SK-N-SH (cell line): ENCODE data around the gene CD99L2. TPM values are rescaled to one million over a fixed set of nuclear protein-coding genes. Genes with fewer than 3 reads are reported as not detected.

ENCODE experiments used
- CTCF ChIA-PET: fragments of 300-600, 350-600 bp; formaldehyde crosslinking; extraction: SDS; loops from one replicate; lab custom pipeline; 2021; lab: Yijun Ruan, JAX
- POLR2A ChIA-PET: fragments of 350-600 bp; sonication (Branson Sonifier 250); formaldehyde crosslinking; extraction: SDS; loops from one replicate; lab custom pipeline; 2020; ENCODE audit warnings: antibody characterized with exemption, inconsistent platforms; lab: Yijun Ruan, JAX
- DNase-seq: peaks from one replicate; pipeline ENCODE4 v3.0.0; 2012
- H2AFZ ChIP-seq: fragments of 200-600 bp; sonication (generic); 2 replicates; pipeline ENCODE4 v1.8.1; 2016; ENCODE audit warnings: antibody characterized with exemption, mild to moderate bottlenecking, low read depth
- H3F3A ChIP-seq: fragments of 200-600 bp; sonication (generic); replicated peaks from 2 replicates; pipeline ENCODE3; 2016; ENCODE audit warnings: antibody characterized with exemption, mild to moderate bottlenecking; ENCODE audit not compliant: insufficient read depth
- H3K27ac ChIP-seq, 2 experiments: fragments of 200-500 bp in 1 of 2; fragments of 200-600 bp in 1 of 2; sonication (Bioruptor generic) in 1 of 2; sonication (generic), shearing (Covaris generic) in 1 of 2; 2 replicates each; pipeline versions ENCODE4 v1.5.1 to v1.6.1; 2014 to 2016; ENCODE audit warnings: low read depth in 2 of 2, inconsistent platforms in 1 of 2, low read length in 1 of 2, mild to moderate bottlenecking in 1 of 2, mixed read lengths in 1 of 2
- H3K27me3 ChIP-seq: fragments of 200-600 bp; sonication (generic), shearing (Covaris generic); 2 replicates; pipeline ENCODE4 v1.6.1; 2016; ENCODE audit warnings: mixed run types; ENCODE audit not compliant: insufficient read depth
- H3K36me3 ChIP-seq, 2 experiments: fragments of 200-500 bp in 1 of 2; fragments of 200-600 bp in 1 of 2; sonication (Bioruptor generic) in 1 of 2; sonication (generic) in 1 of 2; replicated peaks in 1 of 2; 2 replicates each; pipeline versions ENCODE3 to v1.5.1; 2014 to 2016; ENCODE audit warnings: low read length in 1 of 2, mild to moderate bottlenecking in 1 of 2; ENCODE audit not compliant: insufficient read depth in 2 of 2, control insufficient read depth in 1 of 2
- H3K4me1 ChIP-seq, 2 experiments: fragments of 200-500 bp in 1 of 2; fragments of 200-600 bp in 1 of 2; sonication (Bioruptor generic) in 1 of 2; sonication (generic), shearing (Covaris generic) in 1 of 2; 2 replicates each; pipeline versions ENCODE4 v1.5.1 to v1.6.1; 2014 to 2016; ENCODE audit warnings: low read depth in 1 of 2, low read length in 1 of 2, mixed run types in 1 of 2; ENCODE audit not compliant: insufficient read depth in 2 of 2, control insufficient read depth in 1 of 2
- H3K4me2 ChIP-seq: fragments of 200-600 bp; sonication (generic), shearing (Covaris generic); 2 replicates; pipeline ENCODE4 v1.6.1; 2017; ENCODE audit warnings: mixed run types
- H3K4me3 ChIP-seq, 2 experiments: fragments of 200-500 bp in 1 of 2; fragments of 200-600 bp in 1 of 2; sonication (Bioruptor generic) in 1 of 2; sonication (generic), shearing (Covaris generic) in 1 of 2; 2 replicates each; pipeline versions ENCODE4 v1.5.1 to v1.8.1; 2014 to 2016; ENCODE audit warnings: low read depth in 2 of 2, inconsistent platforms in 1 of 2, low read length in 1 of 2, mild to moderate bottlenecking in 1 of 2, mixed read lengths in 1 of 2, moderate library complexity in 1 of 2
- H3K79me2 ChIP-seq: fragments of 200-600 bp; sonication (generic); 2 replicates; pipeline ENCODE4 v1.8.1; 2017; ENCODE audit warnings: mild to moderate bottlenecking; ENCODE audit not compliant: insufficient read depth
- H3K9ac ChIP-seq: fragments of 200-600 bp; sonication (generic); 2 replicates; pipeline ENCODE4 v1.6.1; 2017; ENCODE audit warnings: mixed run types
- H3K9me2 ChIP-seq: fragments of 200-600 bp; sonication (generic); 2 replicates; pipeline ENCODE4 v1.6.1; 2017; ENCODE audit warnings: mixed run types
- H3K9me3 ChIP-seq: fragments of 200-600 bp; sonication (generic); 2 replicates; pipeline ENCODE4 v1.6.1; 2017; ENCODE audit warnings: mixed run types, mild to moderate bottlenecking, moderate library complexity
- H4K20me1 ChIP-seq: fragments of 200-600 bp; sonication (generic); 2 replicates; pipeline ENCODE4 v1.6.1; 2017; ENCODE audit warnings: mild to moderate bottlenecking, mixed run types; ENCODE audit not compliant: insufficient read depth
- EZH2phosphoT487 ChIP-seq: fragments of 200-600 bp; sonication (generic); IDR thresholded peaks from 2 replicates; pipeline ENCODE4 v1.6.1; 2017; ENCODE audit warnings: low read depth, mixed run types, mild to moderate bottlenecking, antibody characterized with exemption, moderate library complexity, borderline replicate concordance
- FOSL2 ChIP-seq: IDR thresholded peaks from 2 replicates; pipeline ENCODE4 v1.4.0; 2012; ENCODE audit warnings: low read depth, mild to moderate bottlenecking, moderate library complexity, borderline replicate concordance
- RFX5 ChIP-seq: IDR thresholded peaks from 2 replicates; pipeline ENCODE4 v1.6.1; 2012; ENCODE audit warnings: mild to moderate bottlenecking, improper control_type of control experiment, low read length
- RXRA ChIP-seq: IDR thresholded peaks from 2 replicates; pipeline ENCODE4 v1.4.0; 2012; ENCODE audit warnings: low read depth, mild to moderate bottlenecking, borderline replicate concordance
- SMC3 ChIP-seq: IDR thresholded peaks from 2 replicates; pipeline ENCODE4 v1.6.1; 2012; ENCODE audit warnings: low read depth, low read length, improper control_type of control experiment
- WGBS: methylation state at CpG from one replicate; pipeline ENCODE4 v1.1.6; 2017; ENCODE audit warnings: low lambda C conversion rate; 5-methylcytosine and 5-hydroxymethylcytosine counted together
- polyA plus RNA-seq, 3 experiments: library from polyadenylated mRNA; depleted of rRNA; stranded (reverse); fragments of >200 nt; gene quantifications; 2 replicates each; pipeline ENCODE4 v1.2.3, GENCODE V29; 2012
- TF ChIP-seq, protein P1 (sequence below): IDR thresholded peaks from 2 replicates; pipeline ENCODE4 v1.4.0; 2012; ENCODE audit warnings: low read depth, borderline replicate concordance
- TF ChIP-seq, protein P2 (sequence below): IDR thresholded peaks from 2 replicates; pipeline ENCODE4 v1.4.0; 2012; ENCODE audit warnings: low read depth
- TF ChIP-seq, protein P3 (sequence below): IDR thresholded peaks from 2 replicates; pipeline ENCODE4 v1.4.0; 2012; ENCODE audit warnings: low read depth, borderline replicate concordance
- TF ChIP-seq, protein P4 (sequence below): IDR thresholded peaks from 2 replicates; pipeline ENCODE4; 2012

Gene CD99L2
- polyA plus RNA-seq, 1 of the 3 experiments (the other 2 are of a cell fraction): 57.7 TPM

DNA sequence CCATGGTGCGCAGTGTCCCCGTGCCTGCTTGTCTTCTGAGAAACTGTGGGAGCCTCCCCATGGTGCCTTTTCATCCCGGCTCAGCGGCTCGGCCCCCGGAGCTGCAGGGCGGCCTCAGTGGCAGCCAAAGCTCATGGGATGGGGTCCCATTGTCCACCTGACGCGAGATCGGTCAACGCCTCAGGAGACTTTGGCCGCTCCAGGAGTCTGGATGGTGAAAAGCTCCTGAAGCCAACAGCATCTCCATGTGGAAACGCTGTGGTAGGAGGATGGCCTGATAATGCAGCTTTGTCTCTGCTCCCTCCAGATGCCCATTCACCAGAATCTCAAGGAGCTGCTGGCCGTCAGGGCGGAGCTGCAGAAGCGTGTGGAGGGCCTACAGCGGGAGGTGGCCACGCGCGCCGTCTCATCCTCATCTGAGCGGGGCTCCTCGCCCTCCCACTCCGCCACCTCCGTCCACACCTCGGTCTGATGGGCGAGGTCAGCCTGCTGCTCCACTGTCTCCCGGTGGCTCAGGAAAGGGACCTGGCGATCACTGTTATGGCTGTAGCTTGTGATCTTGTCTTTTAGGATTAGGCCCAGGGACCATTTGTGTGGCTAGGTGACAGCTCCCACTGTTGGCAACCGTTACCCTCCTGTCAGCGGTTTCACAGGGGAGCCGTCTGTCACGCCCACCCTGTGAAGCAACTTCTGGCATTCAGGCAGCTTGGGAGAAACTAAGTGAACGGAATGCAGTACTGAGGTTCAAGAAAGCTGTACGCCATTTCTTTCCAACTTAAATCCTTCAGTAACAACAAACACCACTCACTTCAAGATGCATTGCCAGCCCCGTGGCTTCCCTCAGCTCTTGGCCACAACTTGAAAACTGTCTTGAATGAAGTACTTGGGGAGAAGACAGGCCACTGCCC lies 136.0 kb downstream of the CD99L2 start:
- Histone ChIP-seq H3K9ac (no peak overlapping the region), H3K9me2 (no peaks in the 10 kb centered on the region), H3K27ac (no peak overlapping the region), H3K4me1 (no peaks in the 10 kb centered on the region), H4K20me1 (no peaks in the 10 kb centered on the region), H3K9me3 (no peaks in the 10 kb centered on the region), H3K4me2 (no peak overlapping the region), H3K79me2 (no peaks in the 10 kb centered on the region), H3K27me3 (peaks cover 7% of the 10 kb centered on the region; the same call in 1 of the 2 replicates), H3F3A (no peaks in the 10 kb centered on the region), H3K36me3 (no peaks in the 10 kb centered on the region), H2AFZ (no peak overlapping the region), H3K4me3 (no peak overlapping the region)
- TF ChIP-seq FOSL2 (no peak), EZH2phosphoT487 (no peak), RXRA (no peak), SMC3 (no peak), RFX5 (no peak)
- TF ChIP-seq, protein P1, sequence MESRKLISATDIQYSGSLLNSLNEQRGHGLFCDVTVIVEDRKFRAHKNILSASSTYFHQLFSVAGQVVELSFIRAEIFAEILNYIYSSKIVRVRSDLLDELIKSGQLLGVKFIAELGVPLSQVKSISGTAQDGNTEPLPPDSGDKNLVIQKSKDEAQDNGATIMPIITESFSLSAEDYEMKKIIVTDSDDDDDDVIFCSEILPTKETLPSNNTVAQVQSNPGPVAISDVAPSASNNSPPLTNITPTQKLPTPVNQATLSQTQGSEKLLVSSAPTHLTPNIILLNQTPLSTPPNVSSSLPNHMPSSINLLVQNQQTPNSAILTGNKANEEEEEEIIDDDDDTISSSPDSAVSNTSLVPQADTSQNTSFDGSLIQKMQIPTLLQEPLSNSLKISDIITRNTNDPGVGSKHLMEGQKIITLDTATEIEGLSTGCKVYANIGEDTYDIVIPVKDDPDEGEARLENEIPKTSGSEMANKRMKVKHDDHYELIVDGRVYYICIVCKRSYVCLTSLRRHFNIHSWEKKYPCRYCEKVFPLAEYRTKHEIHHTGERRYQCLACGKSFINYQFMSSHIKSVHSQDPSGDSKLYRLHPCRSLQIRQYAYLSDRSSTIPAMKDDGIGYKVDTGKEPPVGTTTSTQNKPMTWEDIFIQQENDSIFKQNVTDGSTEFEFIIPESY: no peak
- TF ChIP-seq, protein P2, sequence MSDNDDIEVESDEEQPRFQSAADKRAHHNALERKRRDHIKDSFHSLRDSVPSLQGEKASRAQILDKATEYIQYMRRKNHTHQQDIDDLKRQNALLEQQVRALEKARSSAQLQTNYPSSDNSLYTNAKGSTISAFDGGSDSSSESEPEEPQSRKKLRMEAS: no peak
- TF ChIP-seq, protein P3, sequence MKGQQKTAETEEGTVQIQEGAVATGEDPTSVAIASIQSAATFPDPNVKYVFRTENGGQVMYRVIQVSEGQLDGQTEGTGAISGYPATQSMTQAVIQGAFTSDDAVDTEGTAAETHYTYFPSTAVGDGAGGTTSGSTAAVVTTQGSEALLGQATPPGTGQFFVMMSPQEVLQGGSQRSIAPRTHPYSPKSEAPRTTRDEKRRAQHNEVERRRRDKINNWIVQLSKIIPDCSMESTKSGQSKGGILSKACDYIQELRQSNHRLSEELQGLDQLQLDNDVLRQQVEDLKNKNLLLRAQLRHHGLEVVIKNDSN: no peak
- TF ChIP-seq, protein P4, sequence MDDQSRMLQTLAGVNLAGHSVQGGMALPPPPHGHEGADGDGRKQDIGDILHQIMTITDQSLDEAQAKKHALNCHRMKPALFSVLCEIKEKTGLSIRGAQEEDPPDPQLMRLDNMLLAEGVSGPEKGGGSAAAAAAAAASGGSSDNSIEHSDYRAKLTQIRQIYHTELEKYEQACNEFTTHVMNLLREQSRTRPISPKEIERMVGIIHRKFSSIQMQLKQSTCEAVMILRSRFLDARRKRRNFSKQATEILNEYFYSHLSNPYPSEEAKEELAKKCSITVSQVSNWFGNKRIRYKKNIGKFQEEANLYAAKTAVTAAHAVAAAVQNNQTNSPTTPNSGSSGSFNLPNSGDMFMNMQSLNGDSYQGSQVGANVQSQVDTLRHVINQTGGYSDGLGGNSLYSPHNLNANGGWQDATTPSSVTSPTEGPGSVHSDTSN: no peak
- ChIA-PET POLR2A (no interaction called here), CTCF (interaction anchor here (1.6 to 4.0 kb wide), 2 partner anchors 9 to 319 kb away, joined by 6 to 43 read pairs; no protein-coding TSS in a partner anchor)
- no peak for DNase-seq
- WGBS: 48% methylated on average over 18 of the region's 36 CpGs

DNA sequence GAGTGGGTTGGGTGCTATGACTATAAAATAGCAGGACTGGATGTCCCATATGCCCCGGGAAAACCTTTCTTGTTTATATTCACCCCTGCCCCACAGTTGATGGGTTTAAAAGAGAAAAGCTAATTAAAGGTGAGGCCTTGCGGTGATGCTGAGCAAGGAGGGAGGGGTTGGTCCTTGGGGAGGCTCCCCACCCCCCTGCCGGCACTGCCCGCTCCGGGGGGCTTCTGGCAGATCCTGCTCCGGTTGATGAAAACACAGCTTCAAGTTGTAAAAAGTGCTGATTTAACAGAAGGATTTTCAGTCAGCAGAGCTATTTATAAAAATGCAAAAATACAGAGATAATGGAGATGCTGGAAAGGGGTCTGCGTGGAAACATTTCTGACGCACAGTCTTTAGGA lies 136.7 kb downstream of the CD99L2 start:
- no peaks in the 10 kb centered on the region for H4K20me1 ChIP-seq
- H2AFZ ChIP-seq: no peak overlapping the region
- POLR2A ChIA-PET: interaction anchor here (0.7 kb wide), 1 partner anchor 29 kb away, joined by 3 read pairs; no protein-coding TSS in a partner anchor
- no peak overlapping the region for H3K9ac ChIP-seq
- H3K9me3 ChIP-seq: no peaks in the 10 kb centered on the region
- CTCF ChIA-PET: interaction anchor here (1.6 to 4.0 kb wide), 2 partner anchors 10 to 320 kb away, joined by 6 to 43 read pairs; no protein-coding TSS in a partner anchor
- TF ChIP-seq, protein P4: no peak
- H3K79me2 ChIP-seq: no peaks in the 10 kb centered on the region
- H3K4me2 ChIP-seq: no peak overlapping the region
- WGBS: 65% methylated on average over 8 of the region's 8 CpGs
- DNase-seq: no peak
- H3K27me3 ChIP-seq: peaks cover 7% of the 10 kb centered on the region; the same call in 1 of the 2 replicates
- no peaks in the 10 kb centered on the region for H3K9me2 ChIP-seq
- H3K4me3 ChIP-seq: no peak overlapping the region
- H3K36me3 ChIP-seq: no peaks in the 10 kb centered on the region
- H3F3A ChIP-seq: no peaks in the 10 kb centered on the region
- H3K27ac ChIP-seq: no peak overlapping the region
- H3K4me1 ChIP-seq: no peaks in the 10 kb centered on the region
